HEK293 (cell line): ENCODE results near the gene PAQR7.
A peak's percentile ranks its signal among the peaks of the same experiment; 100 is the strongest.

Experiments used
- CTCF ChIP-seq: fragments of 450-650 bp; formaldehyde crosslinking; IDR thresholded peaks from 2 replicates; pipeline ENCODE4 v1.5.1; 2016; ENCODE audit warnings: missing biosample characterization, missing genetic modification characterization
- ZNF350 ChIP-seq: fragments of 450-650 bp; formaldehyde crosslinking; IDR thresholded peaks from 2 replicates; pipeline ENCODE4 v1.5.0; 2017; ENCODE audit warnings: missing biosample characterization, mild to moderate bottlenecking, missing genetic modification characterization
- ZNF548 ChIP-seq: fragments of 450-650 bp; formaldehyde crosslinking; IDR thresholded peaks from 2 replicates; pipeline ENCODE4 v1.5.1; 2016; ENCODE audit warnings: missing biosample characterization, missing genetic modification characterization
- TF ChIP-seq, protein P1 (sequence below): fragments of 450-650 bp; formaldehyde crosslinking; IDR thresholded peaks from 2 replicates; pipeline ENCODE4 v1.5.1; 2016; ENCODE audit warnings: missing biosample characterization, missing genetic modification characterization

DNA sequence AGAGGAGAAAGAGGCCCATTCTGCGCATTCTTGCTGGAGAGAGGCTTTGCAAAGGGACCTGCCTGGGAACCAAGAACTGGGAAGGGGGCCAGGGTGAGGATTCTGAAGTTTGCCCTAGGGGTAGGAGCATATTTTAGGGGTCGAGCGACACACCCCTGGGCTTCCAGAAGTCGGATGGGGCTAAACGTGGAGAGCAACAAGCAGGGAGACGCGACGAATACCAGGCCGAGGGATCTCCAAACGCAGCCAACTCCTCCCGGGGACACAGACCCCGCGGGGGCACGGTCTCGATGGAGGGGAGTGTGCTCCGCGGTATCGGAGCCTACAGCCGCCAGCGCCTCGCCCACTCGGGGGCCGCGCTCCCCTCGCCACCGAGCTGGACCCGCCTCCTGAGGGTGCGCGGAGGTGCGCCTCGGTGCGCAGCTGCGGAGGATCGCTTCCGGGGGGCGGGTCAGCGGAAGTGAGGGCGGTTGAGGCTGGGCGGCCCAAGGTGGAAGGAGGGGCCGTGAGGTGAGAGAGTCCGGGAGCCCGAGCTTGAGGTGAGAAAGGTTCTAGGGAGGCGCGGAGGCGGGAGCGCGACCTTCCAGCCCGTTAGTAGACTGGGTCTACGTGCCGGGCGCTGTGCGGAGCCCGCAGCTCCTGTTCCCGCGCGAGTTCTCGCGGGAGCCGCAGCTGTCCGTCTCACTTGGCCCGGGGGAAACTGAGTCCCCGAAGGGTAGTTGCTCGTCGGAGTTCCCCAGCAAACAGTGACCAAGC, 55.8 kb downstream of the PAQR7 start, which contains the start of gene MTFR1L:
- TF ChIP-seq ZNF548 (tag by site-specific recombination): no peak; the same call in 1 of the 2 replicates
- TF ChIP-seq CTCF (tag by site-specific recombination): no peak; the same call in 1 of the 2 replicates
- TF ChIP-seq, protein P1, sequence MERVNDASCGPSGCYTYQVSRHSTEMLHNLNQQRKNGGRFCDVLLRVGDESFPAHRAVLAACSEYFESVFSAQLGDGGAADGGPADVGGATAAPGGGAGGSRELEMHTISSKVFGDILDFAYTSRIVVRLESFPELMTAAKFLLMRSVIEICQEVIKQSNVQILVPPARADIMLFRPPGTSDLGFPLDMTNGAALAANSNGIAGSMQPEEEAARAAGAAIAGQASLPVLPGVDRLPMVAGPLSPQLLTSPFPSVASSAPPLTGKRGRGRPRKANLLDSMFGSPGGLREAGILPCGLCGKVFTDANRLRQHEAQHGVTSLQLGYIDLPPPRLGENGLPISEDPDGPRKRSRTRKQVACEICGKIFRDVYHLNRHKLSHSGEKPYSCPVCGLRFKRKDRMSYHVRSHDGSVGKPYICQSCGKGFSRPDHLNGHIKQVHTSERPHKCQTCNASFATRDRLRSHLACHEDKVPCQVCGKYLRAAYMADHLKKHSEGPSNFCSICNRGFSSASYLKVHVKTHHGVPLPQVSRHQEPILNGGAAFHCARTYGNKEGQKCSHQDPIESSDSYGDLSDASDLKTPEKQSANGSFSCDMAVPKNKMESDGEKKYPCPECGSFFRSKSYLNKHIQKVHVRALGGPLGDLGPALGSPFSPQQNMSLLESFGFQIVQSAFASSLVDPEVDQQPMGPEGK: peak; percentile 98
- no peak for TF ChIP-seq ZNF350 (tag by site-specific recombination)
